Measurements from ENCODE around the gene ARHGAP44. TPM values are rescaled to one million over a fixed set of nuclear protein-coding genes. Genes with fewer than 3 reads are reported as not detected.

Gene ARHGAP44
- total and polyA plus RNA-seq, 4 donors = 0.14 to 1.3 (median 0.42) TPM

DNA sequence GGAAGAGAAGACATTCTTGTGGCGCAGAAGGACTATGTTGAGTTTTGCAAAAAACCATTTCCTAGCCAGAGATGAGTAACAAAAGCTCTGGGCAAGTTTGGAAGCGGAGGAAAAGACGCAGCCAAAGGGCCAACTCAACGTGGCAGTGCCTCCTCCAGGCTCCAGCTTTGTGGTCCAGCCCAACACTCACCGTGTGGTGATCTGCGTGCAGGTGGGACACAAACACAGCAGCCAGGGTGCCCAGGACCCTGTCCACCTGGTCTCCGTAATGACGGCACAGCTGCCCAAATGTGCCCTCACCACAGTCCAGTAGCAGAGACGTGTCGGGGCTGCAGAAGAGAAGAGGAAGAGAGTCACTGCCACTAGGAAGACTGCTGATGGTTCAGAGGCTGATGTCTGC, 207.1 kb downstream of the ARHGAP44 start:
- peaks cover 0 to 8% (median 4%) of the 10 kb centered on the region in 4 donors for H3K4me1 ChIP-seq (ENCODE audit: control insufficient read depth in 4 of 4, insufficient read depth in 4 of 4, low read length in 3 of 4)
- H3K4me3 ChIP-seq (ENCODE audit: low read depth in 1 of 3, low read length in 3 of 3) = no peak overlapping the region
- no peaks in the 10 kb centered on the region for H3K9me3 ChIP-seq (ENCODE audit: control insufficient read depth in 4 of 4, low read length in 3 of 4)
- WGBS = 96% methylated on average over 10 of the region's 10 CpGs
- TF ChIP-seq GABPA (IDR thresholded peaks at IDR 0.05 in 1 of 2, conservative IDR thresholded peaks at IDR 0.05 in 1 of 2) (no peak), ZBTB33 (IDR thresholded peaks at IDR 0.05) (no peak), FOXA1 (IDR thresholded peaks at IDR 0.05) (no peak), JUND (IDR thresholded peaks at IDR 0.05) (no peak), TAF1 (conservative IDR thresholded peaks at IDR 0.05) (no peak), HNF4A (conservative IDR thresholded peaks at IDR 0.05) (no peak), EGR1 (IDR thresholded peaks at IDR 0.05; ENCODE audit: low read depth in 2 of 2) (no peak), RAD21 (IDR thresholded peaks at IDR 0.05) (no peak), FOXA2 (IDR thresholded peaks at IDR 0.05) (no peak), HNF4G (IDR thresholded peaks at IDR 0.05) (no peak), YY1 (IDR thresholded peaks at IDR 0.05) (no peak), SP1 (IDR thresholded peaks at IDR 0.05) (no peak), NR2F2 (IDR thresholded peaks at IDR 0.05) (no peak), RXRA (IDR thresholded peaks at IDR 0.05) (no peak)
- TF ChIP-seq, protein P1, sequence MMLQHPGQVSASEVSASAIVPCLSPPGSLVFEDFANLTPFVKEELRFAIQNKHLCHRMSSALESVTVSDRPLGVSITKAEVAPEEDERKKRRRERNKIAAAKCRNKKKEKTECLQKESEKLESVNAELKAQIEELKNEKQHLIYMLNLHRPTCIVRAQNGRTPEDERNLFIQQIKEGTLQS (IDR thresholded peaks at IDR 0.05) = no peak
- TF ChIP-seq, protein P2, sequence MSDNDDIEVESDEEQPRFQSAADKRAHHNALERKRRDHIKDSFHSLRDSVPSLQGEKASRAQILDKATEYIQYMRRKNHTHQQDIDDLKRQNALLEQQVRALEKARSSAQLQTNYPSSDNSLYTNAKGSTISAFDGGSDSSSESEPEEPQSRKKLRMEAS (IDR thresholded peaks at IDR 0.05) = no peak
- TF ChIP-seq, protein P3, sequence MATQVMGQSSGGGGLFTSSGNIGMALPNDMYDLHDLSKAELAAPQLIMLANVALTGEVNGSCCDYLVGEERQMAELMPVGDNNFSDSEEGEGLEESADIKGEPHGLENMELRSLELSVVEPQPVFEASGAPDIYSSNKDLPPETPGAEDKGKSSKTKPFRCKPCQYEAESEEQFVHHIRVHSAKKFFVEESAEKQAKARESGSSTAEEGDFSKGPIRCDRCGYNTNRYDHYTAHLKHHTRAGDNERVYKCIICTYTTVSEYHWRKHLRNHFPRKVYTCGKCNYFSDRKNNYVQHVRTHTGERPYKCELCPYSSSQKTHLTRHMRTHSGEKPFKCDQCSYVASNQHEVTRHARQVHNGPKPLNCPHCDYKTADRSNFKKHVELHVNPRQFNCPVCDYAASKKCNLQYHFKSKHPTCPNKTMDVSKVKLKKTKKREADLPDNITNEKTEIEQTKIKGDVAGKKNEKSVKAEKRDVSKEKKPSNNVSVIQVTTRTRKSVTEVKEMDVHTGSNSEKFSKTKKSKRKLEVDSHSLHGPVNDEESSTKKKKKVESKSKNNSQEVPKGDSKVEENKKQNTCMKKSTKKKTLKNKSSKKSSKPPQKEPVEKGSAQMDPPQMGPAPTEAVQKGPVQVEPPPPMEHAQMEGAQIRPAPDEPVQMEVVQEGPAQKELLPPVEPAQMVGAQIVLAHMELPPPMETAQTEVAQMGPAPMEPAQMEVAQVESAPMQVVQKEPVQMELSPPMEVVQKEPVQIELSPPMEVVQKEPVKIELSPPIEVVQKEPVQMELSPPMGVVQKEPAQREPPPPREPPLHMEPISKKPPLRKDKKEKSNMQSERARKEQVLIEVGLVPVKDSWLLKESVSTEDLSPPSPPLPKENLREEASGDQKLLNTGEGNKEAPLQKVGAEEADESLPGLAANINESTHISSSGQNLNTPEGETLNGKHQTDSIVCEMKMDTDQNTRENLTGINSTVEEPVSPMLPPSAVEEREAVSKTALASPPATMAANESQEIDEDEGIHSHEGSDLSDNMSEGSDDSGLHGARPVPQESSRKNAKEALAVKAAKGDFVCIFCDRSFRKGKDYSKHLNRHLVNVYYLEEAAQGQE (IDR thresholded peaks at IDR 0.05) = no peak
- TF ChIP-seq, protein P4, sequence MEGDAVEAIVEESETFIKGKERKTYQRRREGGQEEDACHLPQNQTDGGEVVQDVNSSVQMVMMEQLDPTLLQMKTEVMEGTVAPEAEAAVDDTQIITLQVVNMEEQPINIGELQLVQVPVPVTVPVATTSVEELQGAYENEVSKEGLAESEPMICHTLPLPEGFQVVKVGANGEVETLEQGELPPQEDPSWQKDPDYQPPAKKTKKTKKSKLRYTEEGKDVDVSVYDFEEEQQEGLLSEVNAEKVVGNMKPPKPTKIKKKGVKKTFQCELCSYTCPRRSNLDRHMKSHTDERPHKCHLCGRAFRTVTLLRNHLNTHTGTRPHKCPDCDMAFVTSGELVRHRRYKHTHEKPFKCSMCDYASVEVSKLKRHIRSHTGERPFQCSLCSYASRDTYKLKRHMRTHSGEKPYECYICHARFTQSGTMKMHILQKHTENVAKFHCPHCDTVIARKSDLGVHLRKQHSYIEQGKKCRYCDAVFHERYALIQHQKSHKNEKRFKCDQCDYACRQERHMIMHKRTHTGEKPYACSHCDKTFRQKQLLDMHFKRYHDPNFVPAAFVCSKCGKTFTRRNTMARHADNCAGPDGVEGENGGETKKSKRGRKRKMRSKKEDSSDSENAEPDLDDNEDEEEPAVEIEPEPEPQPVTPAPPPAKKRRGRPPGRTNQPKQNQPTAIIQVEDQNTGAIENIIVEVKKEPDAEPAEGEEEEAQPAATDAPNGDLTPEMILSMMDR (IDR thresholded peaks at IDR 0.05; ENCODE audit: low read depth, low read length, missing input control) = no peak
- peaks cover 29 to 89% (median 82%) of the 10 kb centered on the region in 4 donors for H3K36me3 ChIP-seq (ENCODE audit: control insufficient read depth in 4 of 4, insufficient read depth in 3 of 4, low read depth in 1 of 4, low read length in 3 of 4)
- H3K9ac ChIP-seq (ENCODE audit: low read depth in 1 of 2, low read length in 2 of 2) = no peak overlapping the region
- no peaks in the 10 kb centered on the region for H3K27me3 ChIP-seq (ENCODE audit: control insufficient read depth in 4 of 4, insufficient read depth in 4 of 4, low read length in 3 of 4)
- no peak overlapping the region for H3K27ac ChIP-seq (ENCODE audit: low read depth in 1 of 2, low read length in 2 of 2)
- DNase-seq (ENCODE audit: low spot score) = no peak
